DOHH2 (cell line): ENCODE measurements around the gene ZNF385B.

Source experiments
- CTCF ChIP-seq: fragments of 200-600 bp; sonication (generic); IDR thresholded peaks from one replicate; pipeline ENCODE4 v1.5.1; 2014; ENCODE audit warnings: antibody characterized with exemption, mild to moderate bottlenecking, low read depth, low read length; ENCODE audit not compliant: poor library complexity, severe bottlenecking
- EZH2phosphoT487 ChIP-seq: fragments of 200-600 bp; sonication (generic); IDR thresholded peaks from 2 replicates; pipeline ENCODE4 v1.6.1; 2017; ENCODE audit warnings: borderline replicate concordance, mild to moderate bottlenecking, antibody characterized with exemption, low read length, moderate library complexity, mixed read lengths

GRCh38 chr2:179438654-179439053 lies 422.8 kb downstream of the ZNF385B start:
- TF ChIP-seq CTCF (no peak), EZH2phosphoT487 (no peak)
